Brain microvascular endothelial cell (primary cell): Measurements from ENCODE around the gene TRPC4AP.

ENCODE experiments used
- DNase-seq: peaks from one replicate; pipeline ENCODE4 v3.0.0-alpha.2; 2020
- H3K27ac ChIP-seq: fragments of 250-450 bp; sonication (Bioruptor Pico); 2 replicates; pipeline ENCODE4 v1.5.1; 2020; ENCODE audit warnings: mild to moderate bottlenecking, moderate library complexity
- H3K27me3 ChIP-seq: fragments of 250-450 bp; sonication (Bioruptor Pico); replicated peaks from 2 replicates; pipeline ENCODE4 v1.5.1; 2020; ENCODE audit warnings: mild to moderate bottlenecking
- H3K36me3 ChIP-seq: fragments of 250-450 bp; sonication (Bioruptor Pico); replicated peaks from 2 replicates; pipeline ENCODE4 v1.5.1; 2020; ENCODE audit warnings: mild to moderate bottlenecking
- H3K4me3 ChIP-seq: 2 replicates; pipeline ENCODE4 v1.5.1; 2011; ENCODE audit warnings: low read depth, mild to moderate bottlenecking, control low read depth, low read length, moderate library complexity
- CTCF ChIP-seq: IDR thresholded peaks from 2 replicates; pipeline ENCODE4 v1.5.1; 2011; ENCODE audit warnings: low read depth, mild to moderate bottlenecking, moderate library complexity, low read length, control low read depth, inconsistent platforms; ENCODE audit errors: missing control alignments
- in situ Hi-C: cut with HindIII; loops from 2 replicates; pipeline ENCODE4 v1.10.0; 2017; ENCODE audit warnings: low sequenced_read_pairs, low pct_ligation_motif_present

The TRPC4AP gene

GRCh38 chr20:35002426-35003210 is 90.0 kb downstream of the TRPC4AP start:
- no peak overlapping the region for H3K4me3 ChIP-seq
- H3K27ac ChIP-seq = no peak overlapping the region
- no peak for TF ChIP-seq CTCF
- H3K27me3 ChIP-seq = no peaks in the 10 kb centered on the region
- DNase-seq = no peak
- in situ Hi-C loops = no loop called here
- H3K36me3 ChIP-seq = peaks cover 80% of the 10 kb centered on the region

GRCh38 chr20:35001596-35002362 is 90.8 kb downstream of the TRPC4AP start:
- H3K36me3 ChIP-seq = peaks cover 79% of the 10 kb centered on the region

GRCh38 chr20:35000922-35001595 is 91.5 kb downstream of the TRPC4AP start:
- Histone ChIP-seq H3K36me3 (peaks cover 78% of the 10 kb centered on the region), H3K27ac (no peak overlapping the region), H3K4me3 (no peak overlapping the region), H3K27me3 (no peaks in the 10 kb centered on the region)
- in situ Hi-C loops = no loop called here
- DNase-seq = no peak
- no peak for TF ChIP-seq CTCF

More at GRCh38 chr20:35001596-35002362, 90.8 kb downstream of the TRPC4AP start:
- Histone ChIP-seq H3K4me3 (no peak overlapping the region), H3K27ac (no peak overlapping the region), H3K27me3 (no peaks in the 10 kb centered on the region)
- in situ Hi-C loops = no loop called here
- peak; percentile 59 for TF ChIP-seq CTCF
- DNase-seq = no peak

- Histone ChIP-seq H3K4me3 (no peak overlapping the region), H3K36me3 (peaks cover 76% of the 10 kb centered on the region), H3K27ac (no peak overlapping the region), H3K27me3 (no peaks in the 10 kb centered on the region)
- no peak for DNase-seq
- in situ Hi-C loops = no loop called here
- TF ChIP-seq CTCF = no peak
Observed at GRCh38 chr20:35000311-35000921, 92.2 kb downstream of the TRPC4AP start.

- no peak for DNase-seq
- Histone ChIP-seq H3K27me3 (no peaks in the 10 kb centered on the region), H3K36me3 (peaks cover 73% of the 10 kb centered on the region), H3K27ac (no peak overlapping the region), H3K4me3 (no peak overlapping the region)
- no peak for TF ChIP-seq CTCF
- in situ Hi-C loops = no loop called here
Observed at GRCh38 chr20:34999782-35000181, 92.8 kb downstream of the TRPC4AP start.
